ENCODE results near the gene MLLT3.

Gene MLLT3

GRCh38 chr9:20524776-20525175 is 97.5 kb downstream of the MLLT3 start:
- no peak for FAIRE-seq

GRCh38 chr9:20518737-20519136 is 103.6 kb downstream of the MLLT3 start:
- no peak for DNase-seq (ENCODE audit: insufficient read length, low spot score)
- FAIRE-seq = no peak

More at GRCh38 chr9:20524776-20525175, 97.5 kb downstream of the MLLT3 start:
- no peak for DNase-seq (ENCODE audit: insufficient read length, low spot score)

- no peak for FAIRE-seq
- no peak for DNase-seq (ENCODE audit: insufficient read length, low spot score)
Measured at GRCh38 chr9:20513126-20513913, 109.0 kb downstream of the MLLT3 start.

GRCh38 chr9:20512636-20513035 is 109.7 kb downstream of the MLLT3 start:
- no peak for DNase-seq (ENCODE audit: insufficient read length, low spot score)
- FAIRE-seq = no peak

GRCh38 chr9:20512106-20512505 is 110.2 kb downstream of the MLLT3 start:
- FAIRE-seq (no peak), DNase-seq (ENCODE audit: insufficient read length, low spot score) (no peak)

- FAIRE-seq = no peak
- no peak for DNase-seq (ENCODE audit: insufficient read length, low spot score)
Measured at GRCh38 chr9:20511686-20512085, 110.6 kb downstream of the MLLT3 start.

- DNase-seq (ENCODE audit: insufficient read length, low spot score) = no peak
- FAIRE-seq = no peak
Measured at GRCh38 chr9:20509466-20509865, 112.8 kb downstream of the MLLT3 start.

- FAIRE-seq (no peak), DNase-seq (ENCODE audit: insufficient read length, low spot score) (no peak)
Measured at GRCh38 chr9:20508242-20508641, 114.1 kb downstream of the MLLT3 start.

GRCh38 chr9:20507431-20507830 is 114.9 kb downstream of the MLLT3 start:
- FAIRE-seq (no peak), DNase-seq (ENCODE audit: insufficient read length, low spot score) (no peak)

GRCh38 chr9:20506099-20506900 is 116.0 kb downstream of the MLLT3 start:
- DNase-seq (ENCODE audit: insufficient read length, low spot score) = no peak
- no peak for FAIRE-seq

GRCh38 chr9:20505574-20505973 is 116.7 kb downstream of the MLLT3 start:
- no peak for FAIRE-seq

GRCh38 chr9:20504930-20505329 is 117.4 kb downstream of the MLLT3 start:
- DNase-seq (ENCODE audit: insufficient read length, low spot score) (no peak), FAIRE-seq (no peak)

More at GRCh38 chr9:20505574-20505973, 116.7 kb downstream of the MLLT3 start:
- no peak for DNase-seq (ENCODE audit: insufficient read length, low spot score)

- no peak for DNase-seq (ENCODE audit: insufficient read length, low spot score)
- no peak for FAIRE-seq
Measured at GRCh38 chr9:20500101-20500500, 122.2 kb downstream of the MLLT3 start.

GRCh38 chr9:20499013-20499412 is 123.3 kb downstream of the MLLT3 start:
- DNase-seq (ENCODE audit: insufficient read length, low spot score) (no peak), FAIRE-seq (no peak)

GRCh38 chr9:20496328-20496727 is 126.0 kb downstream of the MLLT3 start:
- FAIRE-seq (no peak), DNase-seq (ENCODE audit: insufficient read length, low spot score) (no peak)

GRCh38 chr9:20495098-20495497 is 127.2 kb downstream of the MLLT3 start:
- DNase-seq (ENCODE audit: insufficient read length, low spot score) (no peak), FAIRE-seq (no peak)

- no peak for DNase-seq (ENCODE audit: insufficient read length, low spot score)
- no peak for FAIRE-seq
Measured at GRCh38 chr9:20494035-20494434, 128.3 kb downstream of the MLLT3 start.

GRCh38 chr9:20492772-20493171 is 129.5 kb downstream of the MLLT3 start:
- no peak for DNase-seq (ENCODE audit: insufficient read length, low spot score)
- FAIRE-seq = no peak

- no peak for DNase-seq (ENCODE audit: insufficient read length, low spot score)
- no peak for FAIRE-seq
Measured at GRCh38 chr9:20491612-20492011, 130.7 kb downstream of the MLLT3 start.

- FAIRE-seq = no peak
- no peak for DNase-seq (ENCODE audit: insufficient read length, low spot score)
Measured at GRCh38 chr9:20490246-20490834, 132.0 kb downstream of the MLLT3 start.

- DNase-seq (ENCODE audit: insufficient read length, low spot score) (no peak), FAIRE-seq (no peak)
Measured at GRCh38 chr9:20488691-20489090, 133.6 kb downstream of the MLLT3 start.

- FAIRE-seq (no peak), DNase-seq (ENCODE audit: insufficient read length, low spot score) (no peak)
Measured at GRCh38 chr9:20486552-20486951, 135.7 kb downstream of the MLLT3 start.

Measured in HTR-8/SVneo (cell line).